Measurements from ENCODE around the gene PCDHGA10. TPM values are rescaled to one million over a fixed set of nuclear protein-coding genes. Genes with fewer than 3 reads are reported as not detected.
A peak's percentile ranks its signal among the peaks of the same experiment; 100 is the strongest.
"Not testable (repeated sequence)": the region's sequence is repeated elsewhere in the genome, so short reads cannot be mapped to it uniquely, and the experiment has no call there.

PCDHGA10 gene
- total and polyA plus RNA-seq, 2 donors from 2014 or later, result 0.47 to 5.1 TPM

- Histone ChIP-seq H3K4me3 (ENCODE audit: low read length in 3 of 3) (peak within 1 kb of the TSS in 2 of 3 donors; percentile 49 to 57), H3K4me1 (ENCODE audit: control insufficient read depth in 2 of 3, insufficient read depth in 2 of 3, low read depth in 1 of 3, low read length in 3 of 3) (no peaks in the 10 kb centered on the region), H3K36me3 (ENCODE audit: control insufficient read depth in 2 of 3, insufficient read depth in 3 of 3, low read length in 3 of 3) (no peaks in the 10 kb centered on the region), H3K9me3 (ENCODE audit: control insufficient read depth in 2 of 3, insufficient read depth in 1 of 3, low read length in 3 of 3) (peaks cover 3 to 59% (median 23%) of the 10 kb centered on the region in 3 donors), H3K27me3 (ENCODE audit: control insufficient read depth, insufficient read depth, low read length) (no peaks in the 10 kb centered on the region), H3K9ac (ENCODE audit: low read length in 3 of 3) (no peak within 1 kb of the TSS), H3K27ac (ENCODE audit: low read depth in 2 of 2, low read length in 2 of 2) (no peak within 1 kb of the TSS)
- TF ChIP-seq CTCF (IDR thresholded peaks at IDR 0.05; ENCODE audit: borderline replicate concordance, extremely low read depth, insufficient read depth), result peak; percentile 8
- FAIRE-seq (no peak), DNase-seq (peak in 2 of 5 donors; percentile 35 to 38)
- intact Hi-C loops (cut with DNase I), result no loop called here
Measured at GRCh38 chr5:141402553-141403243, 10.1 kb upstream of the PCDHGA10 start, which contains the start of gene PCDHGA9. Gene PCDHGA9, plus strand, starts transcription at chr5:141402778. Its CDS starts 175 bp downstream, at chr5:141402953.

GRCh38 chr5:141403387-141403786 lies 9.4 kb upstream of the PCDHGA10 start:
- H3K4me1 ChIP-seq (ENCODE audit: control insufficient read depth in 2 of 3, insufficient read depth in 2 of 3, low read depth in 1 of 3, low read length in 3 of 3), result no peaks in the 10 kb centered on the region
- no peak overlapping the region for H3K27ac ChIP-seq (ENCODE audit: low read depth in 2 of 2, low read length in 2 of 2)
- DNase-seq (no peak), FAIRE-seq (no peak)
- no peak for TF ChIP-seq CTCF (IDR thresholded peaks at IDR 0.05; ENCODE audit: borderline replicate concordance, extremely low read depth, insufficient read depth)
- H3K27me3 ChIP-seq (ENCODE audit: control insufficient read depth, insufficient read depth, low read length), result no peaks in the 10 kb centered on the region
- H3K4me3 ChIP-seq (ENCODE audit: low read length in 3 of 3), result peak overlapping the region in 2 of 3 donors; percentile 16 to 57
- peaks cover 3 to 59% (median 23%) of the 10 kb centered on the region in 3 donors for H3K9me3 ChIP-seq (ENCODE audit: control insufficient read depth in 2 of 3, insufficient read depth in 1 of 3, low read length in 3 of 3)
- H3K9ac ChIP-seq (ENCODE audit: low read length in 3 of 3), result no peak overlapping the region
- no peaks in the 10 kb centered on the region for H3K36me3 ChIP-seq (ENCODE audit: control insufficient read depth in 2 of 3, insufficient read depth in 3 of 3, low read length in 3 of 3)
- intact Hi-C loops (cut with DNase I), result no loop called here

- H3K36me3 ChIP-seq (ENCODE audit: control insufficient read depth in 2 of 3, insufficient read depth in 3 of 3, low read length in 3 of 3); H3K27me3 ChIP-seq (ENCODE audit: control insufficient read depth, insufficient read depth, low read length); H3K4me3 ChIP-seq (ENCODE audit: low read length in 3 of 3); FAIRE-seq; intact Hi-C loops (cut with DNase I); H3K27ac ChIP-seq (ENCODE audit: low read depth in 2 of 2, low read length in 2 of 2); H3K9ac ChIP-seq (ENCODE audit: low read length in 3 of 3); H3K4me1 ChIP-seq (ENCODE audit: control insufficient read depth in 2 of 3, insufficient read depth in 2 of 3, low read depth in 1 of 3, low read length in 3 of 3): not testable (repeated sequence)
- TF ChIP-seq CTCF (IDR thresholded peaks at IDR 0.05; ENCODE audit: borderline replicate concordance, extremely low read depth, insufficient read depth), result peak; percentile 27
- peak in 3 of 5 donors; percentile 55 to 61 (median 57) for DNase-seq
- peaks cover 3 to 61% (median 22%) of the 10 kb centered on the region in 3 donors for H3K9me3 ChIP-seq (ENCODE audit: control insufficient read depth in 2 of 3, insufficient read depth in 1 of 3, low read length in 3 of 3)
Measured at GRCh38 chr5:141407790-141408505, 4.8 kb upstream of the PCDHGA10 start, which contains the start of gene PCDHGB6. Gene PCDHGB6, plus strand, starts transcription at chr5:141408021. Its CDS starts 182 bp downstream, at chr5:141408203.

Measured in kidney (tissue), 14 donors.